HFFc6 (cell line): Measurements from ENCODE around the gene DUSP23. TPM values are rescaled to one million over a fixed set of nuclear protein-coding genes. Genes with fewer than 3 reads are reported as not detected.

Experiments used
- DNase-seq: peaks from one replicate; pipeline ENCODE4 v3.0.0-alpha.2; 2018
- H3K27ac Mint-ChIP-seq: 2 replicates; pipeline ENCODE4 v1.8.0; 2020; ENCODE audit warnings: mild to moderate bottlenecking, mixed read lengths
- H3K27me3 Mint-ChIP-seq: 2 replicates; pipeline ENCODE4 v1.8.0; 2021; ENCODE audit warnings: mild to moderate bottlenecking, moderate library complexity, mixed read lengths; ENCODE audit not compliant: insufficient read depth
- H3K36me3 Mint-ChIP-seq: 2 replicates; pipeline ENCODE4 v1.8.0; 2021; ENCODE audit warnings: low read depth, mixed read lengths
- H3K4me1 Mint-ChIP-seq: 2 replicates; pipeline ENCODE4 v1.8.0; 2020; ENCODE audit warnings: low read depth, mixed read lengths
- H3K4me3 Mint-ChIP-seq: 2 replicates; pipeline ENCODE4 v1.8.0; 2020; ENCODE audit warnings: mild to moderate bottlenecking, moderate library complexity, mixed read lengths
- H3K9me3 Mint-ChIP-seq: 2 replicates; pipeline ENCODE4 v1.8.0; 2020; ENCODE audit warnings: mild to moderate bottlenecking, mixed read lengths
- CTCF ChIP-seq: fragments of 200-600 bp; sonication (generic); IDR thresholded peaks from 2 replicates; pipeline ENCODE4 v1.5.0; 2021; ENCODE audit warnings: antibody characterized with exemption, mild to moderate bottlenecking
- total RNA-seq, 6 experiments: library from RNA; stranded (reverse); fragmentation: NEBNext Ultra II Directional; extraction: Animal tissue kit (Norgen Biotek cat#: 25700); gene quantifications; 2 replicates in 1 of 6; 3 replicates in 5 of 6; pipeline ENCODE4 v1.2.3, GENCODE V29; 2021

The DUSP23 gene
- total RNA-seq, 6 experiments from 2014 or later = 23.3 to 26.3 (median 23.5) TPM

- Mint-ChIP-seq H3K27me3 (peaks cover 1% of the 10 kb centered on the region), H3K27ac (no peak overlapping the region), H3K4me3 (no peak overlapping the region), H3K9me3 (no peaks in the 10 kb centered on the region), H3K4me1 (peaks cover 55% of the 10 kb centered on the region), H3K36me3 (no peaks in the 10 kb centered on the region; the same call in 1 of the 2 replicates)
- DNase-seq = no peak
- TF ChIP-seq CTCF = no peak
Measured at GRCh38 chr1:159783724-159784123, 3.0 kb downstream of the DUSP23 start.

- Mint-ChIP-seq H3K27me3 (peaks cover 1% of the 10 kb centered on the region), H3K4me1 (peaks cover 51% of the 10 kb centered on the region), H3K36me3 (no peaks in the 10 kb centered on the region; the same call in 1 of the 2 replicates), H3K9me3 (no peaks in the 10 kb centered on the region), H3K4me3 (no peak overlapping the region), H3K27ac (no peak overlapping the region)
- no peak for TF ChIP-seq CTCF
- DNase-seq = no peak
Measured at GRCh38 chr1:159786465-159786864, 5.7 kb downstream of the DUSP23 start.

GRCh38 chr1:159786966-159787365 is 6.2 kb downstream of the DUSP23 start:
- Mint-ChIP-seq H3K4me3 (no peak overlapping the region), H3K27ac (no peak overlapping the region), H3K4me1 (peaks cover 52% of the 10 kb centered on the region), H3K36me3 (no peaks in the 10 kb centered on the region), H3K9me3 (no peaks in the 10 kb centered on the region), H3K27me3 (peaks cover 1% of the 10 kb centered on the region)
- DNase-seq = peak; percentile 45
- no peak for TF ChIP-seq CTCF

- H3K4me1 Mint-ChIP-seq = peaks cover 35% of the 10 kb centered on the region
- TF ChIP-seq CTCF = peak; percentile 84
Measured at GRCh38 chr1:159790237-159790917, 9.6 kb downstream of the DUSP23 start.

GRCh38 chr1:159791031-159791430 is 10.3 kb downstream of the DUSP23 start:
- no peak for TF ChIP-seq CTCF
- DNase-seq = no peak
- Mint-ChIP-seq H3K4me1 (peaks cover 35% of the 10 kb centered on the region), H3K36me3 (no peaks in the 10 kb centered on the region), H3K4me3 (no peak overlapping the region), H3K27me3 (peaks cover 1% of the 10 kb centered on the region), H3K27ac (no peak overlapping the region), H3K9me3 (no peaks in the 10 kb centered on the region)

More at GRCh38 chr1:159790237-159790917, 9.6 kb downstream of the DUSP23 start:
- H3K27ac Mint-ChIP-seq = no peak overlapping the region
- H3K9me3 Mint-ChIP-seq = no peaks in the 10 kb centered on the region
- H3K4me3 Mint-ChIP-seq = no peak overlapping the region
- peaks cover 1% of the 10 kb centered on the region for H3K27me3 Mint-ChIP-seq
- H3K36me3 Mint-ChIP-seq = no peaks in the 10 kb centered on the region
- DNase-seq = no peak
